Smooth muscle cell (in vitro differentiated cells): ENCODE results near the gene ANKRD34B. TPM values are rescaled to one million over a fixed set of nuclear protein-coding genes. Genes with fewer than 3 reads are reported as not detected.

Experiments
- DNase-seq: peaks from one replicate; lab custom pipeline; 2025; ENCODE audit not compliant: unreplicated experiment; lab: John Stamatoyannopoulos, UW
- H2AFZ ChIP-seq: fragments of 200-600 bp; sonication (generic); 2 replicates; pipeline ENCODE4 v1.6.0; 2016; ENCODE audit warnings: antibody characterized with exemption, low read depth, mild to moderate bottlenecking
- H3F3A ChIP-seq: fragments of 200-600 bp; sonication (generic); 2 replicates; pipeline ENCODE4 v1.6.0; 2017; ENCODE audit warnings: antibody characterized with exemption, low read depth
- H3K27ac ChIP-seq: fragments of 200-600 bp; sonication (generic); 2 replicates; pipeline ENCODE4 v1.5.1; 2016; ENCODE audit warnings: low read depth, mild to moderate bottlenecking
- H3K27me3 ChIP-seq: fragments of 200-600 bp; sonication (generic); 2 replicates; pipeline ENCODE4 v1.6.1; 2016; ENCODE audit warnings: low read depth, mild to moderate bottlenecking
- H3K36me3 ChIP-seq: fragments of 200-600 bp; sonication (generic); 2 replicates; pipeline ENCODE4 v1.5.1; 2016; ENCODE audit warnings: low read depth
- H3K4me1 ChIP-seq: fragments of 200-600 bp; sonication (generic); 2 replicates; pipeline ENCODE4 v1.5.1; 2016; ENCODE audit warnings: low read depth
- H3K4me2 ChIP-seq: fragments of 200-600 bp; sonication (generic); 2 replicates; pipeline ENCODE4 v1.6.0; 2016; ENCODE audit warnings: mild to moderate bottlenecking
- H3K4me3 ChIP-seq: fragments of 200-600 bp; sonication (generic); 2 replicates; pipeline ENCODE4 v1.5.1; 2016; ENCODE audit warnings: mild to moderate bottlenecking
- H3K79me2 ChIP-seq: fragments of 200-600 bp; sonication (generic); 2 replicates; pipeline ENCODE4 v1.6.0; 2016; ENCODE audit warnings: low read depth, mild to moderate bottlenecking
- H3K9ac ChIP-seq: fragments of 200-600 bp; sonication (generic); 2 replicates; pipeline ENCODE4 v1.6.0; 2016; ENCODE audit warnings: low read depth
- H3K9me3 ChIP-seq: fragments of 200-600 bp; sonication (generic); replicated peaks from 2 replicates; pipeline ENCODE4 v1.5.1; 2016; ENCODE audit warnings: low read depth
- H4K20me1 ChIP-seq: fragments of 200-600 bp; sonication (generic); 2 replicates; pipeline ENCODE4 v1.6.0; 2016; ENCODE audit warnings: low read depth
- WGBS: methylation state at CpG from one replicate; pipeline ENCODE4 v1.1.7; 2016; ENCODE audit warnings: low lambda C conversion rate; 5-methylcytosine and 5-hydroxymethylcytosine counted together
- polyA plus RNA-seq: library from polyadenylated mRNA; unstranded; fragments of >200 nt; fragmentation: Nextera tagmentation; extraction: Ambion mirVana; gene quantifications from 2 replicates; pipeline ENCODE4 v1.2.1, GENCODE V29; 2016
- total RNA-seq: library from RNA; depleted of rRNA; stranded (reverse); fragments of >200 nt; gene quantifications from 2 replicates; pipeline ENCODE4 v1.2.3, GENCODE V29; 2014
- TF ChIP-seq, protein P1 (sequence below): fragments of 200-600 bp; sonication (generic); IDR thresholded peaks from 2 replicates; pipeline ENCODE4 v1.5.1; 2017; ENCODE audit warnings: borderline replicate concordance, mild to moderate bottlenecking, antibody characterized with exemption; ENCODE audit not compliant: insufficient read depth, poor library complexity, severe bottlenecking

The ANKRD34B gene
- total and polyA plus RNA-seq, 2 experiments from 2014 or later = not detected

DNA sequence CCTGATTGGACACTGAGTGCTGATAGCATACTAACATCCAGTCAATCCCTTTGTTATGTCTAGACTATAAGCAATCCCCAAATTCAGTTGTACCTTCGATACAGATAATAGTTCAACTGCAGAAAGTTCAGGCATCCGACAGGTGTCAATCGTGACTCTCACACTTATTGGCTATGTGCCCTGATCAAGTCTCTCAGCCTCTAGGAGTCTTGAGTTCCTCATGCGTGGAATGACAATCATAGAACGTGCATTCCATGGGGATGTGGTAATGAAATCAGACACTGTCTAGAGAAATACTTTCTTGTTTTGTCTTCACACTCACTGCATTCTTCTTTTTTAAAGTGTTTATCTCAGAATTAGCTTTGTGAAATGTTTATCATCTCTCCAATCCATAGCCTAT, 4.8 kb downstream of the ANKRD34B start:
- Histone ChIP-seq H3K36me3 (no peaks in the 10 kb centered on the region), H3K79me2 (no peaks in the 10 kb centered on the region), H3K27me3 (peaks cover 82% of the 10 kb centered on the region), H3F3A (no peaks in the 10 kb centered on the region), H3K4me3 (no peak overlapping the region), H3K27ac (no peak overlapping the region), H4K20me1 (no peaks in the 10 kb centered on the region), H3K4me1 (no peaks in the 10 kb centered on the region), H3K9ac (no peak overlapping the region), H2AFZ (no peak overlapping the region), H3K9me3 (no peaks in the 10 kb centered on the region), H3K4me2 (no peak overlapping the region)
- DNase-seq = no peak
- TF ChIP-seq, protein P1, sequence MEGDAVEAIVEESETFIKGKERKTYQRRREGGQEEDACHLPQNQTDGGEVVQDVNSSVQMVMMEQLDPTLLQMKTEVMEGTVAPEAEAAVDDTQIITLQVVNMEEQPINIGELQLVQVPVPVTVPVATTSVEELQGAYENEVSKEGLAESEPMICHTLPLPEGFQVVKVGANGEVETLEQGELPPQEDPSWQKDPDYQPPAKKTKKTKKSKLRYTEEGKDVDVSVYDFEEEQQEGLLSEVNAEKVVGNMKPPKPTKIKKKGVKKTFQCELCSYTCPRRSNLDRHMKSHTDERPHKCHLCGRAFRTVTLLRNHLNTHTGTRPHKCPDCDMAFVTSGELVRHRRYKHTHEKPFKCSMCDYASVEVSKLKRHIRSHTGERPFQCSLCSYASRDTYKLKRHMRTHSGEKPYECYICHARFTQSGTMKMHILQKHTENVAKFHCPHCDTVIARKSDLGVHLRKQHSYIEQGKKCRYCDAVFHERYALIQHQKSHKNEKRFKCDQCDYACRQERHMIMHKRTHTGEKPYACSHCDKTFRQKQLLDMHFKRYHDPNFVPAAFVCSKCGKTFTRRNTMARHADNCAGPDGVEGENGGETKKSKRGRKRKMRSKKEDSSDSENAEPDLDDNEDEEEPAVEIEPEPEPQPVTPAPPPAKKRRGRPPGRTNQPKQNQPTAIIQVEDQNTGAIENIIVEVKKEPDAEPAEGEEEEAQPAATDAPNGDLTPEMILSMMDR = no peak
- 74% methylated on average over 5 of the region's 5 CpGs for WGBS

DNA sequence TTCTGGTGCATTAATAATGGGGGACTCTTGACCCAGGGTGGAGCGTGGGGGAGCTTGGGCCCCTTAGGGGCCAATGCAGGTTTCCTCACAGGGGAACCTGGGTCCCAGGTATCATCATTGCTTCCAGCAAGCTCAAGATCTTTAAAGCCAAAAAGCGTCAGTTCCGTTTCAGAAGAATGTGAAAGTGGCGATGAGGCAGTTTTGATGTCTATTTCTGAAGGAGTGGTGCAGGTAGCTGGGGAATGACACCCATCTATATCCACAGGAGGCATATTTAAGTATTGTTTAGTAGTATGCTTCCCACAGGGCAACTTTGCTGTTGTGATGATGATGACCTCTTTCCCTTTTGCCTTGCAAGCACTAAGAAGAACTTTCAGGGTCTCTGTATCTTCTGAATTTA, 10.8 kb downstream of the ANKRD34B start:
- peaks cover 43% of the 10 kb centered on the region for H3K27me3 ChIP-seq

DNA sequence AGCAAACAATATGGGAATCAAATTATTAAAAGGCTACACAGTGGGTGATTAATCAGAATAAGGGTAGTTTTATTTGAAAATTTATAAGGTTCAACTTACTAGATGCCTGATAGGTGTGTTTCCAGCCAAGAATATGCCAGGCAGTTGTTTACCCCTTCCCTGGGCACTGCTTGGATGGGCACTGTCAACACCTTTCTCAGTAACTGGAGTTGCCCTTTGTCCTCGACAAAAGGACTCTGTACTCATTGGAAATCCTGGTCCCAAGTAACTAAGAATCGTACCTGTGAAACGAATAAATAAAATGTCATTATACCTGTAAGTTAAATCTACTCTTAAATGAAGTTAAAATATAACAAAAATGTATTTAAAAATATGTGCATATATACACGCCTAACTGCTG, 15.0 kb downstream of the ANKRD34B start:
- no peak overlapping the region for H3K4me2 ChIP-seq

More for the DNA sequence above, 10.8 kb downstream of the ANKRD34B start:
- Histone ChIP-seq H2AFZ (no peak overlapping the region), H3K4me1 (no peaks in the 10 kb centered on the region), H3K4me3 (no peak overlapping the region), H4K20me1 (no peaks in the 10 kb centered on the region), H3K9ac (no peak overlapping the region), H3K79me2 (no peaks in the 10 kb centered on the region), H3F3A (no peaks in the 10 kb centered on the region), H3K4me2 (no peak overlapping the region), H3K36me3 (no peaks in the 10 kb centered on the region), H3K27ac (no peak overlapping the region), H3K9me3 (no peaks in the 10 kb centered on the region)
- no peak for DNase-seq
- 93% methylated on average over 4 of the region's 4 CpGs for WGBS
- TF ChIP-seq, protein P1 = no peak

DNA sequence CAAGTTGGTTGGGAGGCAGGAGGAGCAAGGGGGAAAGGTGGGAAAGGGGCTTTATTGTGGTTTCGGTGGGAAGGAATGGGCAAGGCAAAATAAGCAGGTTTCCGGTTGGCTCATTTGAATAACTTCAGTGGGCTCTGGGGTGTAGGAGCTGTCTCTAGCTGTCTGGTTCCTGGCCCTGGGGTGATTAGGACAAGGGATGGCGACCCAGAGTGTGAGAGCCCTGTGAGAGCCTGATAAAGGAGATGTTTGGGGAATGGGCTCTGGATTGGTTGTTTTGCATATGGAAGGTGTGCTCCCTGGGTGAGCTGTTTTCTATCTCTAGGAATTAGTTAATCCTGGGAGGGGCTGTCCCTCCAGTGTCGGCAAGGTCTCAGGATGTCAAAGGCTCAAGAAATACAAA, 15.4 kb downstream of the ANKRD34B start:
- Histone ChIP-seq H3K4me1 (no peaks in the 10 kb centered on the region), H3F3A (no peaks in the 10 kb centered on the region), H3K36me3 (no peaks in the 10 kb centered on the region), H3K27ac (no peak overlapping the region), H2AFZ (no peak overlapping the region), H3K4me2 (no peak overlapping the region), H3K9me3 (no peaks in the 10 kb centered on the region), H3K4me3 (no peak overlapping the region), H3K79me2 (no peaks in the 10 kb centered on the region), H3K9ac (no peak overlapping the region), H3K27me3 (peaks cover 10% of the 10 kb centered on the region), H4K20me1 (no peaks in the 10 kb centered on the region)
- no peak for DNase-seq
- WGBS = 61% methylated on average over 4 of the region's 4 CpGs
- TF ChIP-seq, protein P1 = no peak

More for the DNA sequence above, 15.0 kb downstream of the ANKRD34B start:
- Histone ChIP-seq H3F3A (no peaks in the 10 kb centered on the region), H3K36me3 (no peaks in the 10 kb centered on the region), H4K20me1 (no peaks in the 10 kb centered on the region), H3K27me3 (peaks cover 14% of the 10 kb centered on the region), H3K4me3 (no peak overlapping the region), H2AFZ (no peak overlapping the region), H3K79me2 (no peaks in the 10 kb centered on the region), H3K9ac (no peak overlapping the region), H3K9me3 (no peaks in the 10 kb centered on the region), H3K4me1 (no peaks in the 10 kb centered on the region), H3K27ac (no peak overlapping the region)
- 89% methylated on average over 4 of the region's 4 CpGs for WGBS
- TF ChIP-seq, protein P1 = no peak
- no peak for DNase-seq
